ENCODE results near the gene ZBTB21. TPM values are rescaled to one million over a fixed set of nuclear protein-coding genes. Genes with fewer than 3 reads are reported as not detected.
A peak's percentile ranks its signal among the peaks of the same experiment; 100 is the strongest.

ZBTB21 gene
- total RNA-seq, 1 donor from 2014 or later, result 21.2 TPM

GRCh38 chr21:41972511-41973205, 37.5 kb downstream of the ZBTB21 start:
- no peaks in the 10 kb centered on the region for H3K4me1 Mint-ChIP-seq (ENCODE audit: low read depth)
- DNase-seq (ENCODE audit: low spot score), result no peak
- H3K27ac Mint-ChIP-seq (ENCODE audit: unreplicated experiment), result no peak overlapping the region
- H3K9me3 Mint-ChIP-seq (ENCODE audit: low read depth), result no peaks in the 10 kb centered on the region
- no peak overlapping the region for H3K4me3 Mint-ChIP-seq (ENCODE audit: unreplicated experiment)
- peaks cover 2% of the 10 kb centered on the region for H3K27me3 Mint-ChIP-seq (ENCODE audit: low read depth)
- no peak for TF ChIP-seq CTCF (IDR thresholded peaks at IDR 0.05)
- H3K36me3 Mint-ChIP-seq (ENCODE audit: low read depth), result no peaks in the 10 kb centered on the region

DNA sequence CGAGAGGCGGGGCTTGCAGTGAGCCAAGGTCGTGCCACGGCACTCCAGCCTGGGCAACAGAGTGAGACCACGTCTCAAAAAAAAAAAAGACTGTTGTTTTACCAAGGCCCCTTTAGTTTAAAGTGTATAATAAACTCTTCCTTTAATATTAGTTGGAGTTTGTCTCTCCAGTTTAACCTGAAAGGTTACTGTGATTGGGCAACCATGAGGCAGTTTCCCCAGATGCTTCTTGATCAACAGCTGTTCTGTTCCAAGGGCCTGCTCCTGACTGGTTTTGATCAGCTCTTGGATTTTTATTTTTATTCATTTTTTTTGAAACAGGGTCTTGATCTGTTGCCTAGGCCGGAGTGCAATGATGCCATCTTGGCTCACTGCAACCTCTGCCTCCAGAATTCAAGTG, 38.3 kb downstream of the ZBTB21 start:
- no peak overlapping the region for H3K27ac Mint-ChIP-seq (ENCODE audit: unreplicated experiment)
- no peaks in the 10 kb centered on the region for H3K4me1 Mint-ChIP-seq (ENCODE audit: low read depth)
- no peak for TF ChIP-seq CTCF (IDR thresholded peaks at IDR 0.05)
- no peak overlapping the region for H3K4me3 Mint-ChIP-seq (ENCODE audit: unreplicated experiment)
- no peak for DNase-seq (ENCODE audit: low spot score)
- no peaks in the 10 kb centered on the region for H3K9me3 Mint-ChIP-seq (ENCODE audit: low read depth)
- no peaks in the 10 kb centered on the region for H3K36me3 Mint-ChIP-seq (ENCODE audit: low read depth)
- peaks cover 6% of the 10 kb centered on the region for H3K27me3 Mint-ChIP-seq (ENCODE audit: low read depth)

DNA sequence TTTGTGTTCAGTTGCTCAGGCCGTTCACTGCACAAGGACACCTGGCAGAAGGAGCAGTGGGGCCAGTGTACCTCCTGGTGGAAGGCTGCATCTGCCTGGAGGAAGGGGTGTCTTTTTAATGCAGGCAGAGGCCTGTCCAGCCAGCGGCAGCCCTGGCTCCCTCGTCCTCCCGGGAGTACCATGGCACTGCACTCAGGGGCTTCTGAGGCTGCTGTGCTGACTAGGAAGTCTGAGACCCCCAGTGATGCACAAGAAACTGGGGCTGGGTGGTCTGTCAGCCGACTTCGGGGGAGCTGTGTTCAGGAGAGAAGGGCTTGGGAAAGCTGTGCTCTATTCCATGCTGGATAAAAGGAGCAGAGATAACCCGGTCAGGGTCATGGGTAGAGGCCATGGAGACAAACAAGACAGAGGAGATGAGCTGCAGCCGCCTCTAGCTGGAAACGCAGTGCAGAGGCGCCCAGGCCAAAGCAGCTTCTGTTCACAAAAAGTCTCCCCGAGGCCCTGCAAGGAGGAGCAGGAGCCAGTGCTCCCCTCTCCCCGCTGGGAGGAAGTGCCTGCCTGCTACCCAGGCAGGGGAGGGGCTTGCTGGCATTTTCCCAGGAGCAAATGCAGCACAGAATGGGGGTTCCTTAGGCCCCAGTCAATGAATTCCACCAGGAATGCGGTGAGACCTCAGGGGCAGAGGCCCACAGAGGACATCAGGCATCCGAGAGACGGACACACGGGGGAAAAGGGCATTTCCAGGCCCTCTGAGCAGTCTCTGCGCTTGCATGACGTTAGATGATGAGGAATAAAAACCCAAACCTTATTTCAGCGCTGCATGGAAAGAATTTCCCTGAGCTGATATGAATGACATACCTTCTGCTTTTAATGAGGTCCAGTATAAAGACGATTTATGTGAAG, 39.2 kb downstream of the ZBTB21 start:
- Mint-ChIP-seq H3K9me3 (ENCODE audit: low read depth) (no peaks in the 10 kb centered on the region), H3K4me1 (ENCODE audit: low read depth) (peaks cover 1% of the 10 kb centered on the region), H3K4me3 (ENCODE audit: unreplicated experiment) (no peak overlapping the region), H3K36me3 (ENCODE audit: low read depth) (no peaks in the 10 kb centered on the region), H3K27ac (ENCODE audit: unreplicated experiment) (no peak overlapping the region), H3K27me3 (ENCODE audit: low read depth) (peaks cover 6% of the 10 kb centered on the region)
- DNase-seq (ENCODE audit: low spot score), result peak; percentile 83
- TF ChIP-seq CTCF (IDR thresholded peaks at IDR 0.05), result no peak

DNA sequence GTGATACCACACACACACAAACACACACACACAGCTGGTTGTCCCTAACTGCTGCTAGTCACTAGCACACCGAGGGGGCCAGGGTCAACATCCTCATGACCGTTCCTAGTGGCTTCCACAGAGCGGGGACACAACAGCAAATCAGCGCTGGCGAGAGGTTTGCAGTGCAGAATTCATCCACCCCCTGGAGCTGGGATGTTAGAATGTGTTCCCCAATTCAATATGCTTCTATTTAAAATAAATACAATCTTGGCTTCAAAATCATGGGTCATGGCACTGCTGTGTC, 40.1 kb downstream of the ZBTB21 start:
- TF ChIP-seq CTCF (IDR thresholded peaks at IDR 0.05), result no peak
- Mint-ChIP-seq H3K27me3 (ENCODE audit: low read depth) (peaks cover 8% of the 10 kb centered on the region), H3K36me3 (ENCODE audit: low read depth) (no peaks in the 10 kb centered on the region), H3K9me3 (ENCODE audit: low read depth) (no peaks in the 10 kb centered on the region), H3K4me1 (ENCODE audit: low read depth) (peaks cover 5% of the 10 kb centered on the region), H3K27ac (ENCODE audit: unreplicated experiment) (no peak overlapping the region), H3K4me3 (ENCODE audit: unreplicated experiment) (no peak overlapping the region)
- peak; percentile 44 for DNase-seq (ENCODE audit: low spot score)

DNA sequence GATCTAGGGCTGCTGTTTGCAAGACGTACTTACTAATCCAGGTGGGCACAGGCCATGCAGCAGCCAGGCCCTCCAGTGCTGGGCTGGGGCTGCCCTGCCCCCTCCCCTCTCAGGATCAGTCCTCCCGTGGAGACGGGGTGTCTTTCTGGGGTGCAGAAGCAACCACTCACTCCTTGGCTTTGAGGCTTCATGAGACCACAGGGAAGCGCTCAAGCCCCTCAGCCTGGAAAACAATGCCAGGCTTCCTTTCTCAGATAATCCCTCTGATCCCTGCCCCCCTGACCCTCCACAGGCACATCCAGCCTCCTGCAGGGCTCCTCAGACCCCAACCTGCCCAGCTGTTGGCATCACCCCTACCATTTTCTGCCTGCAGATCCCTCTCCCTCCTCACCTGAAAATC, 42.5 kb downstream of the ZBTB21 start:
- no peak for TF ChIP-seq CTCF (IDR thresholded peaks at IDR 0.05)
- no peaks in the 10 kb centered on the region for H3K9me3 Mint-ChIP-seq (ENCODE audit: low read depth)
- H3K4me3 Mint-ChIP-seq (ENCODE audit: unreplicated experiment), result no peak overlapping the region
- H3K36me3 Mint-ChIP-seq (ENCODE audit: low read depth), result no peaks in the 10 kb centered on the region
- peaks cover 5% of the 10 kb centered on the region for H3K4me1 Mint-ChIP-seq (ENCODE audit: low read depth)
- H3K27ac Mint-ChIP-seq (ENCODE audit: unreplicated experiment), result no peak overlapping the region
- DNase-seq (ENCODE audit: low spot score), result peak; percentile 68
- peaks cover 13% of the 10 kb centered on the region for H3K27me3 Mint-ChIP-seq (ENCODE audit: low read depth)

Data from chondrocyte (in vitro differentiated cells).